Eye (tissue), 1 donor: Measurements from ENCODE around the gene HTATIP2.
A peak's percentile ranks its signal among the peaks of the same experiment; 100 is the strongest.
"Not testable (repeated sequence)": the region's sequence is repeated elsewhere in the genome, so short reads cannot be mapped to it uniquely, and the experiment has no call there.

Experiments used
- DNase-seq: peaks from one replicate; pipeline ENCODE4 v3.0.0-alpha.2; 2015

Gene HTATIP2

GRCh38 chr11:20363500-20364340 lies at the start of gene HTATIP2:
Gene HTATIP2 (plus strand): TSS chr11:20363714. CDS start chr11:20364238, 524 bp downstream.
- DNase-seq, result peak; percentile 57

GRCh38 chr11:20315800-20316199 lies 47.7 kb upstream of the HTATIP2 start:
- no peak for DNase-seq

- no peak for DNase-seq
Measured at GRCh38 chr11:20321177-20321576, 42.3 kb upstream of the HTATIP2 start.

- DNase-seq, result peak; percentile 76
Measured at GRCh38 chr11:20327377-20327935, 36.1 kb upstream of the HTATIP2 start.

GRCh38 chr11:20336056-20336455 lies 27.5 kb upstream of the HTATIP2 start:
- no peak for DNase-seq

- DNase-seq, result peak; percentile 82
Measured at GRCh38 chr11:20337526-20338154, 25.9 kb upstream of the HTATIP2 start.

GRCh38 chr11:20342347-20343141 lies 21.0 kb upstream of the HTATIP2 start:
- DNase-seq, result peak; percentile 74

- DNase-seq, result no peak
Measured at GRCh38 chr11:20351136-20351535, 12.4 kb upstream of the HTATIP2 start.

GRCh38 chr11:20351751-20352262 lies 11.7 kb upstream of the HTATIP2 start:
- DNase-seq, result no peak

- peak; percentile 79 for DNase-seq
Measured at GRCh38 chr11:20353829-20354434, 9.6 kb upstream of the HTATIP2 start.

- DNase-seq, result peak; percentile 65
Measured at GRCh38 chr11:20355221-20356219, 8.0 kb upstream of the HTATIP2 start.

- no peak for DNase-seq
Measured at GRCh38 chr11:20357150-20357549, 6.4 kb upstream of the HTATIP2 start.

GRCh38 chr11:20360650-20361049 lies 2.9 kb upstream of the HTATIP2 start:
- no peak for DNase-seq

GRCh38 chr11:20362481-20362880 lies 1.0 kb upstream of the HTATIP2 start:
- DNase-seq, result no peak

GRCh38 chr11:20363149-20363499 lies 390 bp upstream of the HTATIP2 start:
- DNase-seq, result no peak

GRCh38 chr11:20364341-20364792 lies 853 bp downstream of the HTATIP2 start:
- no peak for DNase-seq

- DNase-seq, result not testable (repeated sequence)
Measured at GRCh38 chr11:20365465-20365864, 2.0 kb downstream of the HTATIP2 start.

- DNase-seq, result no peak
Measured at GRCh38 chr11:20367313-20367948, 3.9 kb downstream of the HTATIP2 start.

GRCh38 chr11:20368438-20368837 lies 4.9 kb downstream of the HTATIP2 start:
- DNase-seq, result no peak

- DNase-seq, result no peak
Measured at GRCh38 chr11:20369826-20370225, 6.3 kb downstream of the HTATIP2 start.
